Right lobe of liver (tissue), 4 donors: ENCODE measurements around the gene NCK1.

Experiments used
- POLR2A ChIP-seq: fragments of 450-650 bp; IDR thresholded peaks from one replicate; pipeline ENCODE4 v1.6.1; 2017; ENCODE audit warnings: antibody characterized with exemption, mild to moderate bottlenecking
- TF ChIP-seq, protein P1 (sequence below), 4 donors: fragments of 200-600 bp in 3 of 4; fragments of 450-650 bp in 1 of 4; IDR thresholded peaks; one replicate each; pipeline versions ENCODE4 v1.5.1 to v1.8.0; 2016 to 2022; ENCODE audit warnings: antibody characterized with exemption in 4 of 4, mild to moderate bottlenecking in 2 of 4
- donor health status: DM: no; HTN: no; CAD: no.
- donor health status: DM: no; HTN: no; CAD: no.
- donor health status: DM: no; HTN: yes; CAD: no.

DNA sequence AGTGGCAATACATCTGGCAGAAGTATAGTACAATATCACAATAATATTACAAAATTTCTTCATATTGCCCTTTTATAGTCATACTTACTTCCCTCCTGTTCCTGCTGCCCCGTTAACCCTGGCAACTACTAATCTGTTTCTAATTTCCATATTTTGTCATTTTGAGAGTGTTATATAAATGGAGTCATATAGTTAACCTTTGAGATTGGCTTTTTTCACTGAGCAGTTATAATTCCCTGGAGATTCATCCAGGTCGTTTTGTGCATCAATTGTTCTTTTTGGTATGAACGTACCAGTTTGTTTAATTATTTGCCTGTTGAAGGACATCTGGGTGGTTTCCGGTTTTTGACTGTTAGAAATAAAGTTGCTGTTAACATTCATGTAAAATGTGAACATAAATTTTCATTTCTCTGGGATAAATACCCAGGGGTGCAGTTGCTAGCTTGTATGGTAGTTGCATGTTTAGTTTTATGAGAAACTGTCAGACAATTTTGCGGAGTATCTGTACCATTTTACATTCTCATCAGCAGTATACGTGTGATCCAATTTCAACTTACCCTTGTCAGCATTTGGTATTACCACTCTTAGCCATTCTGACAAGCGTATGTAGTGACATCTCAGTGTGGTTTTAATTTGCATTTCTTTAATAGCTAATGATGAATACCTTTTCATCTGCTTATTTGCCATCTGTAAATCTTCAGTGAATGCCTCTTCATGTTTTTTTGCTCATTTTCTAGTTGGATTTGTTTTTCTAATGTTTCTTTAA is 63.6 kb downstream of the NCK1 start:
- TF ChIP-seq, protein P1, sequence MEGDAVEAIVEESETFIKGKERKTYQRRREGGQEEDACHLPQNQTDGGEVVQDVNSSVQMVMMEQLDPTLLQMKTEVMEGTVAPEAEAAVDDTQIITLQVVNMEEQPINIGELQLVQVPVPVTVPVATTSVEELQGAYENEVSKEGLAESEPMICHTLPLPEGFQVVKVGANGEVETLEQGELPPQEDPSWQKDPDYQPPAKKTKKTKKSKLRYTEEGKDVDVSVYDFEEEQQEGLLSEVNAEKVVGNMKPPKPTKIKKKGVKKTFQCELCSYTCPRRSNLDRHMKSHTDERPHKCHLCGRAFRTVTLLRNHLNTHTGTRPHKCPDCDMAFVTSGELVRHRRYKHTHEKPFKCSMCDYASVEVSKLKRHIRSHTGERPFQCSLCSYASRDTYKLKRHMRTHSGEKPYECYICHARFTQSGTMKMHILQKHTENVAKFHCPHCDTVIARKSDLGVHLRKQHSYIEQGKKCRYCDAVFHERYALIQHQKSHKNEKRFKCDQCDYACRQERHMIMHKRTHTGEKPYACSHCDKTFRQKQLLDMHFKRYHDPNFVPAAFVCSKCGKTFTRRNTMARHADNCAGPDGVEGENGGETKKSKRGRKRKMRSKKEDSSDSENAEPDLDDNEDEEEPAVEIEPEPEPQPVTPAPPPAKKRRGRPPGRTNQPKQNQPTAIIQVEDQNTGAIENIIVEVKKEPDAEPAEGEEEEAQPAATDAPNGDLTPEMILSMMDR (IDR thresholded peaks at IDR 0.05) = no peak
- no peak for TF ChIP-seq POLR2A
